K562 (cell line): Measurements from ENCODE around the gene WASHC2A.
"Not testable (repeated sequence)": the region's sequence is repeated elsewhere in the genome, so short reads cannot be mapped to it uniquely, and the experiment has no call there.

Experiments used
- ARHGAP35 ChIP-seq: fragments of 450-650 bp; IDR thresholded peaks from 2 replicates; pipeline ENCODE4 v1.6.1; 2018; ENCODE audit not compliant: partially characterized antibody
- ATF3 ChIP-seq, 2 experiments: fragments of 450-650 bp in 1 of 2; sonication (generic) in 1 of 2; formaldehyde crosslinking in 1 of 2; IDR thresholded peaks in 1 of 2; conservative IDR thresholded peaks in 1 of 2; 2 replicates each; pipeline versions ENCODE4 v1.6.1 to v1.8.1; 2016 to 2023; ENCODE audit warnings: mild to moderate bottlenecking in 2 of 2, moderate library complexity in 2 of 2, inconsistent platforms in 1 of 2, missing genetic modification reagents in 1 of 2
- ELF2 ChIP-seq: fragments of 250-450 bp; sonication (Bioruptor Pico); IDR thresholded peaks from 2 replicates; pipeline ENCODE4 v1.5.0; 2021; ENCODE audit warnings: mild to moderate bottlenecking
- ETV5 ChIP-seq: sonication (generic); formaldehyde crosslinking; IDR thresholded peaks from 2 replicates; pipeline ENCODE4 v1.4.0; 2020; ENCODE audit warnings: low read depth, mild to moderate bottlenecking, missing genetic modification reagents
- FOXP1 ChIP-seq: sonication (generic); formaldehyde crosslinking; IDR thresholded peaks from 2 replicates; pipeline ENCODE4 v1.8.0; 2022; ENCODE audit warnings: mild to moderate bottlenecking, missing genetic modification reagents
- HNRNPH1 ChIP-seq: fragments of 200-400 bp; formaldehyde crosslinking; optimal IDR thresholded peaks from 2 replicates; pipeline ENCODE3; 2017; ENCODE audit warnings: low read depth, mild to moderate bottlenecking, low read length, moderate library complexity
- JUNB ChIP-seq: fragments of 450-650 bp; formaldehyde crosslinking; conservative IDR thresholded peaks from 2 replicates; pipeline ENCODE4 v1.4.0; 2020; ENCODE audit warnings: mild to moderate bottlenecking
- NFE2 ChIP-seq: IDR thresholded peaks from 2 replicates; pipeline ENCODE4 v1.6.1; 2014; ENCODE audit warnings: antibody characterized with exemption, low read depth
- NFE2L1 ChIP-seq: fragments of 450-650 bp; IDR thresholded peaks from 2 replicates; pipeline ENCODE4 v1.6.1; 2016; ENCODE audit warnings: missing genetic modification characterization, low read depth, mild to moderate bottlenecking, missing compliant biosample characterization, moderate library complexity, borderline replicate concordance
- POLR2AphosphoS2 ChIP-seq: IDR thresholded peaks from 2 replicates; pipeline ENCODE4 v1.6.1; 2012; ENCODE audit warnings: low read length, improper control_type of control experiment
- POU5F1 ChIP-seq: fragments of 150-350 bp; IDR thresholded peaks from 2 replicates; pipeline ENCODE4 v1.6.1; 2014; ENCODE audit warnings: borderline replicate concordance, low read length, low read depth, mild to moderate bottlenecking; ENCODE audit not compliant: partially characterized antibody
- SIN3A ChIP-seq, 2 experiments: fragments of 150-350 bp in 1 of 2; IDR thresholded peaks; 2 replicates each; pipeline ENCODE4 v1.6.1; 2011 to 2016; ENCODE audit warnings: borderline replicate concordance in 2 of 2, low read depth in 2 of 2, low read length in 2 of 2, mild to moderate bottlenecking in 2 of 2, moderate library complexity in 2 of 2; ENCODE audit not compliant: control insufficient read depth in 1 of 2
- SP1 ChIP-seq: sonication (generic); formaldehyde crosslinking; IDR thresholded peaks from 2 replicates; pipeline ENCODE4 v1.8.1; 2022; ENCODE audit warnings: mild to moderate bottlenecking, missing genetic modification reagents
- ZBTB2 ChIP-seq: fragments of 450-650 bp; IDR thresholded peaks from 2 replicates; pipeline ENCODE4 v1.6.1; 2016; ENCODE audit warnings: antibody characterized with exemption

- TF ChIP-seq JUNB (CRISPR knock-in tag); ATF3 (IDR thresholded peaks at IDR 0.05); ATF3 (CRISPR knock-in tag; conservative IDR thresholded peaks at IDR 0.05); ELF2 (CRISPR knock-in tag); POU5F1; FOXP1 (CRISPR knock-in tag); ZBTB2; HNRNPH1; NFE2L1 (tag); SP1 (CRISPR knock-in tag); POLR2AphosphoS2; ARHGAP35; NFE2; ETV5 (CRISPR knock-in tag); SIN3A (IDR thresholded peaks at IDR 0.05; ENCODE audit: borderline replicate concordance in 2 of 2, control insufficient read depth in 1 of 2, low read depth in 2 of 2, low read length in 2 of 2): not testable (repeated sequence)
Measured at GRCh38 chr10:50126765-50127164, 59.0 kb downstream of the WASHC2A start.
